ENCODE results near the gene PRSS53.

Gene PRSS53

DNA sequence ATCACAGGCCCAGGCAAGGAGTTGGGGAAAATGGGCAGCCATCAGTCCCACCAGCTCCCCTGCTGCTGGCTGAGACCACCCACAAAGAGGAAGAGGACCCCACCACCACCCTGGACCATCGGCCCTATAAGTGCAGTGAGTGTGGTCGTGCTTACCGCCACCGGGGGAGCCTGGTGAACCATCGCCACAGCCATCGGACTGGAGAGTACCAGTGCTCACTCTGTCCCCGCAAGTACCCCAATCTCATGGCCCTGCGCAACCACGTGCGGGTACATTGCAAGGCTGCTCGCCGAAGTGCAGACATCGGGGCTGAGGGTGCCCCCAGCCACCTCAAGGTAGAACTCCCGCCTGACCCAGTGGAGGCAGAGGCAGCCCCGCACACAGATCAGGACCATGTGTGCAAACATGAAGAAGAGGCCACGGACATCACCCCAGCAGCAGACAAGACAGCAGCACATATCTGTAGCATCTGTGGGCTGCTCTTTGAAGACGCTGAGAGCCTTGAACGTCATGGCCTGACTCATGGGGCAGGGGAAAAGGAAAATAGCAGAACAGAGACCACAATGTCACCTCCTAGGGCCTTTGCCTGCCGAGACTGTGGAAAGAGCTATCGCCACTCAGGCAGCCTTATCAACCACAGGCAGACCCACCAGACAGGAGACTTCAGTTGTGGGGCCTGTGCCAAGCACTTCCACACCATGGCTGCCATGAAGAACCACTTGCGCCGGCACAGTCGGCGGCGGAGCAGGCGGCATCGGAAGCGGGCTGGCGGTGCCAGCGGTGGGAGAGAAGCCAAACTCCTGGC lies 10.9 kb downstream of the PRSS53 start:
- Histone ChIP-seq H3K4me3 (ENCODE audit: low read length) (no peak overlapping the region), H3K27ac (ENCODE audit: low read depth, low read length) (no peak overlapping the region), H3K9ac (ENCODE audit: low read length) (no peak overlapping the region), H3K36me3 (ENCODE audit: control insufficient read depth, insufficient read depth, low read length) (peaks cover 40% of the 10 kb centered on the region), H3K4me1 (ENCODE audit: control insufficient read depth, insufficient read depth, low read length) (peaks cover 3% of the 10 kb centered on the region), H3K27me3 (ENCODE audit: control insufficient read depth, insufficient read depth, low read length) (no peaks in the 10 kb centered on the region)

GRCh38 chr16:31077024-31077423 lies 11.7 kb downstream of the PRSS53 start:
- peaks cover 40% of the 10 kb centered on the region for H3K36me3 ChIP-seq (ENCODE audit: control insufficient read depth, insufficient read depth, low read length)
- H3K27ac ChIP-seq (ENCODE audit: low read depth, low read length): no peak overlapping the region
- H3K9ac ChIP-seq (ENCODE audit: low read length): no peak overlapping the region
- H3K4me3 ChIP-seq (ENCODE audit: low read length): no peak overlapping the region
- peaks cover 10% of the 10 kb centered on the region for H3K4me1 ChIP-seq (ENCODE audit: control insufficient read depth, insufficient read depth, low read length)
- no peaks in the 10 kb centered on the region for H3K27me3 ChIP-seq (ENCODE audit: control insufficient read depth, insufficient read depth, low read length)

DNA sequence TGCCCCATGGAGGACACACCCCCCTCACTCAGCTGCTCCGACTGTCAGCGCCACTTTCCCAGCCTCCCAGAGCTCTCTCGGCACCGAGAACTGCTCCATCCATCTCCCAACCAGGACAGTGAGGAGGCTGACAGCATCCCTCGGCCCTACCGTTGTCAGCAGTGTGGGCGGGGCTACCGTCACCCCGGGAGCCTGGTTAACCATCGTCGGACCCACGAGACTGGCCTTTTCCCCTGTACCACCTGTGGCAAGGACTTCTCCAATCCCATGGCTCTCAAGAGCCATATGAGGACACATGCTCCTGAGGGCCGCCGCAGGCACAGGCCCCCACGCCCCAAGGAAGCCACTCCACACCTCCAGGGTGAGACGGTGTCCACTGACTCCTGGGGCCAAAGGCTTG lies 12.4 kb downstream of the PRSS53 start:
- H3K4me3 ChIP-seq (ENCODE audit: low read length): no peak overlapping the region
- no peaks in the 10 kb centered on the region for H3K27me3 ChIP-seq (ENCODE audit: control insufficient read depth, insufficient read depth, low read length)
- no peak overlapping the region for H3K9ac ChIP-seq (ENCODE audit: low read length)
- peaks cover 10% of the 10 kb centered on the region for H3K4me1 ChIP-seq (ENCODE audit: control insufficient read depth, insufficient read depth, low read length)
- H3K27ac ChIP-seq (ENCODE audit: low read depth, low read length): no peak overlapping the region
- peaks cover 40% of the 10 kb centered on the region for H3K36me3 ChIP-seq (ENCODE audit: control insufficient read depth, insufficient read depth, low read length)

- Histone ChIP-seq H3K4me1 (ENCODE audit: control insufficient read depth, insufficient read depth, low read length) (peaks cover 10% of the 10 kb centered on the region), H3K27ac (ENCODE audit: low read depth, low read length) (peak overlapping the region; percentile 86), H3K4me3 (ENCODE audit: low read length) (peak overlapping the region; percentile 86), H3K36me3 (ENCODE audit: control insufficient read depth, insufficient read depth, low read length) (peaks cover 28% of the 10 kb centered on the region), H3K9ac (ENCODE audit: low read length) (peak overlapping the region; percentile 88), H3K27me3 (ENCODE audit: control insufficient read depth, insufficient read depth, low read length) (no peaks in the 10 kb centered on the region)
Measured at GRCh38 chr16:31074814-31075183, 13.9 kb downstream of the PRSS53 start.

DNA sequence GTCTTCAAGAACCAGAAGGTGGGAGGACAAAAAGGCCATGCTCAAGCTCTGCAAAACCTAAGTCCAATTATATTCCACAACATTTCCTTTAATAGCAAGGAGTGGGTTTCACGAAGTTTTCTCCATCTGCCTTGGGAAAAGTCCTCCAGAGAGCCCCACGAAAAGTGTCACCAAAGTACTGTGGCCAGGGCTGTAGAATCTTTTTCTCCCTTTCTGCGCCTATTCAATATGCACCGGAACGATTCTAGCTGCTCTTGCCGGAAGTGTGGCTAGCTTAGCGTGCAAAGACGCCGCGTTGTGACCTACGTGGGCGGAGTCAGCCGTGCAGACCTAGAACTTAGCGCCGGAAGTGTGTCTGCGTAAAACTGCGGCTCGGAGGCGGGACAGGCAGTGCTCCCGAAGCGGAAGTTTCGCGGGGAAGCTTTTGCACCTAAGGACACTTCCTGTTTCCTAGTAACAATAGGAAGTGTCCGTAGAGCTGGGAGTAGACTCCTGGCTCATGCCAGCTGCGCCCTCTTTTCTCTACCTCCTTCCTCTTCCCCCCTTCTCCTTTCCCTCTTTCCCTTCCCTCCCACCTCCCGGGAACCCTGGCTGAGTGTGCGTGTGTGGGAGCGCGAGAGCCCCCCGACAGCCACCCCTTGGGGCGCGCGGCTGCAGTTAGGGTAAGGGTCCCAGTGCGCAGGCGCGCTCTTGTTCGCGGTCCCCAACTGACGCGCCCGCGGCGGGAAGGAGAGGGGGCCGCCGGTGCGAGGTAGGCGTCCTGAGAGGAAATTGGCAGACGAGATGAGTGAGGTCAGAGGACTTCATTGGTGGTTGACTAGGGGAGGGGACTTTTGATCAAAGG lies 14.6 kb downstream of the PRSS53 start, which contains the start of the genes ZNF646 and ZNF668:
TSS of gene ZNF646 (plus strand) at position 453 of the 844 bp plus-strand sequence. CDS start 1,903 bp downstream, outside the sequence.
TSS of gene ZNF668 (minus strand) at position 271 of the 844 bp plus-strand sequence. CDS start 9,781 bp downstream, outside the sequence.
- Histone ChIP-seq H3K27me3 (ENCODE audit: control insufficient read depth, insufficient read depth, low read length) (no peaks in the 10 kb centered on the region), H3K9ac (ENCODE audit: low read length) (peak within 1 kb of the TSS; percentile 88), H3K36me3 (ENCODE audit: control insufficient read depth, insufficient read depth, low read length) (peaks cover 22% of the 10 kb centered on the region), H3K4me3 (ENCODE audit: low read length) (peak within 1 kb of the TSS; percentile 86), H3K4me1 (ENCODE audit: control insufficient read depth, insufficient read depth, low read length) (peaks cover 10% of the 10 kb centered on the region), H3K27ac (ENCODE audit: low read depth, low read length) (peak within 1 kb of the TSS; percentile 86)

- H3K9ac ChIP-seq (ENCODE audit: low read length): peak overlapping the region; percentile 64
- peak overlapping the region; percentile 86 for H3K27ac ChIP-seq (ENCODE audit: low read depth, low read length)
- peaks cover 13% of the 10 kb centered on the region for H3K36me3 ChIP-seq (ENCODE audit: control insufficient read depth, insufficient read depth, low read length)
- no peaks in the 10 kb centered on the region for H3K27me3 ChIP-seq (ENCODE audit: control insufficient read depth, insufficient read depth, low read length)
- peak overlapping the region; percentile 86 for H3K4me3 ChIP-seq (ENCODE audit: low read length)
- H3K4me1 ChIP-seq (ENCODE audit: control insufficient read depth, insufficient read depth, low read length): peaks cover 10% of the 10 kb centered on the region
Measured at GRCh38 chr16:31073142-31073969, 15.4 kb downstream of the PRSS53 start.

DNA sequence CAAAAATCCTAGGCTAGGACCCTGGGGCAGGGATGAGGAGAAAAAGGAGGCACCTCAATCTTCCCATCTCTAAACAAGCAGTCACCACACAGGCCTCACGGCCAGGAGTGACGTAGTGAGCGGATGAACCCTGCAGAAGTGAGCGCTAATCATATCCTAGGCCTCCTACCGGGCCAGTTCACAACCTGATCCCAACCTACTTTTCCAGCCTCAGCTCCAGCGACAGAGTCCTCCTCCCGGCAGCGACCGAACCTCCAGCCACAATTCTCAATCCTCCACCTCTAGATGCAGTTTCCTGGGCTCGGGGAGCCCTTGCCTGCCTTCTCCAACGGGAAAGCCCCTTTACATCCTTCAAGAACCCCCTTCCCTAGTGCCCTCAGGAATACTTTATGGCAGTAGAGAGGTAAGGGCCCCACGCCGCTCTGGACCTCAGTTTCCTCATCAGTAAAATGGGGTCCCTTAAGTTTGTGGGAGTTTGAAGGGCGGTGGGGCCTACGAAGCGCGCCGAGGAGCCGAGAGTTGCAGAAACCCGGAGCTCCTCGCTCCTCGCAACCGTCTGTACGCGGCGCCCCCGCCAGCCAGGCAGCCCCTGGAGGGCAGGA lies 16.1 kb downstream of the PRSS53 start:
- peak overlapping the region; percentile 86 for H3K27ac ChIP-seq (ENCODE audit: low read depth, low read length)
- H3K4me1 ChIP-seq (ENCODE audit: control insufficient read depth, insufficient read depth, low read length): peaks cover 10% of the 10 kb centered on the region
- H3K4me3 ChIP-seq (ENCODE audit: low read length): peak overlapping the region; percentile 86
- no peaks in the 10 kb centered on the region for H3K27me3 ChIP-seq (ENCODE audit: control insufficient read depth, insufficient read depth, low read length)
- H3K36me3 ChIP-seq (ENCODE audit: control insufficient read depth, insufficient read depth, low read length): peaks cover 7% of the 10 kb centered on the region
- peak overlapping the region; percentile 64 for H3K9ac ChIP-seq (ENCODE audit: low read length)

GRCh38 chr16:31071861-31072260 lies 16.9 kb downstream of the PRSS53 start:
- H3K36me3 ChIP-seq (ENCODE audit: control insufficient read depth, insufficient read depth, low read length): no peaks in the 10 kb centered on the region
- peaks cover 10% of the 10 kb centered on the region for H3K4me1 ChIP-seq (ENCODE audit: control insufficient read depth, insufficient read depth, low read length)
- H3K4me3 ChIP-seq (ENCODE audit: low read length): peak overlapping the region; percentile 86
- no peak overlapping the region for H3K9ac ChIP-seq (ENCODE audit: low read length)
- no peak overlapping the region for H3K27ac ChIP-seq (ENCODE audit: low read depth, low read length)
- no peaks in the 10 kb centered on the region for H3K27me3 ChIP-seq (ENCODE audit: control insufficient read depth, insufficient read depth, low read length)

- no peaks in the 10 kb centered on the region for H3K27me3 ChIP-seq (ENCODE audit: control insufficient read depth, insufficient read depth, low read length)
- no peak overlapping the region for H3K27ac ChIP-seq (ENCODE audit: low read depth, low read length)
- H3K4me1 ChIP-seq (ENCODE audit: control insufficient read depth, insufficient read depth, low read length): peaks cover 5% of the 10 kb centered on the region
- H3K36me3 ChIP-seq (ENCODE audit: control insufficient read depth, insufficient read depth, low read length): peaks cover 2% of the 10 kb centered on the region
- no peak overlapping the region for H3K4me3 ChIP-seq (ENCODE audit: low read length)
- H3K9ac ChIP-seq (ENCODE audit: low read length): no peak overlapping the region
Measured at GRCh38 chr16:31067342-31067741, 21.4 kb downstream of the PRSS53 start.

- H3K4me3 ChIP-seq (ENCODE audit: low read length): no peak overlapping the region
- peak overlapping the region; percentile 70 for H3K27ac ChIP-seq (ENCODE audit: low read depth, low read length)
- H3K4me1 ChIP-seq (ENCODE audit: control insufficient read depth, insufficient read depth, low read length): peaks cover 2% of the 10 kb centered on the region
- H3K27me3 ChIP-seq (ENCODE audit: control insufficient read depth, insufficient read depth, low read length): no peaks in the 10 kb centered on the region
- H3K9ac ChIP-seq (ENCODE audit: low read length): no peak overlapping the region
- peaks cover 13% of the 10 kb centered on the region for H3K36me3 ChIP-seq (ENCODE audit: control insufficient read depth, insufficient read depth, low read length)
Measured at GRCh38 chr16:31064882-31065461, 23.8 kb downstream of the PRSS53 start.

DNA sequence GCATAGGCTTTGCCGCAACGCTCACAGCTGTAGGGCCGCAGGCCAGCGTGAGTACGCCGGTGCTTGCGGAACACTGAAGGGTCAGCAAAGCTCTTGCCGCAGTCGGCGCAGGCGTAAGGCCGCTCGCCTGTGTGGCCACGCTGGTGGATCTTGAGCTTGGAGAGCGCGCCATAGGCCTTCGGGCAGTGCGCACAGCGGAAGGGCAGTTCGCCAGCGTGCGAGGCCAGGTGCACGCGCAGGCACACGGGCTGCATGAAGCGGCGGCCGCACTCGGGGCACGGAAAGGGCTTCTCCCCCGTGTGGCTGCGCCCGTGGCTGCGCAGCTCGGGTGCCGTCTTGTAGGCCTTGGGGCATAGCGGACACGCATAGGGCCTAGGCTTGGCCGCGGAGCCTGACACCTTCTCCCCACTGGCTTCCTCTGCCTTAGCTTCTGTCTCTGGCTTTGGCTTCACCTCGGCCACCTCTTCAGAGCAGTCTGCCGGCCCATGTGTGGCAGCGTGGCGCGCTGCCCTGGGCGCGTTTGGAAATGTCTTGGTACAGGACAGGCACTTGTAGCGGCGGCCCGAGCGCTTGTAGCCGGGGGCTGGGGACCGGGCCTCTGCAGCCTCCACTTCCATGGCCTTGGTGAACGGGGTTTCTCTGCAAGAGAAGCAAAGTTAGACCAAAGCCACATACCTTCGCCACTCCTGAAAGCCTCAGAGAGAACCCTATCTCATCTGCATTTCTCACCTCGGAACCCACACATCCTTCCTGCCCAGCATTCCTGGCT lies 24.7 kb downstream of the PRSS53 start:
- H3K4me1 ChIP-seq (ENCODE audit: control insufficient read depth, insufficient read depth, low read length): peaks cover 2% of the 10 kb centered on the region
- H3K27me3 ChIP-seq (ENCODE audit: control insufficient read depth, insufficient read depth, low read length): no peaks in the 10 kb centered on the region
- H3K4me3 ChIP-seq (ENCODE audit: low read length): no peak overlapping the region
- H3K36me3 ChIP-seq (ENCODE audit: control insufficient read depth, insufficient read depth, low read length): peaks cover 13% of the 10 kb centered on the region
- no peak overlapping the region for H3K27ac ChIP-seq (ENCODE audit: low read depth, low read length)
- H3K9ac ChIP-seq (ENCODE audit: low read length): no peak overlapping the region
